ENCODE results near the gene SPATA32.

SPATA32 gene

DNA sequence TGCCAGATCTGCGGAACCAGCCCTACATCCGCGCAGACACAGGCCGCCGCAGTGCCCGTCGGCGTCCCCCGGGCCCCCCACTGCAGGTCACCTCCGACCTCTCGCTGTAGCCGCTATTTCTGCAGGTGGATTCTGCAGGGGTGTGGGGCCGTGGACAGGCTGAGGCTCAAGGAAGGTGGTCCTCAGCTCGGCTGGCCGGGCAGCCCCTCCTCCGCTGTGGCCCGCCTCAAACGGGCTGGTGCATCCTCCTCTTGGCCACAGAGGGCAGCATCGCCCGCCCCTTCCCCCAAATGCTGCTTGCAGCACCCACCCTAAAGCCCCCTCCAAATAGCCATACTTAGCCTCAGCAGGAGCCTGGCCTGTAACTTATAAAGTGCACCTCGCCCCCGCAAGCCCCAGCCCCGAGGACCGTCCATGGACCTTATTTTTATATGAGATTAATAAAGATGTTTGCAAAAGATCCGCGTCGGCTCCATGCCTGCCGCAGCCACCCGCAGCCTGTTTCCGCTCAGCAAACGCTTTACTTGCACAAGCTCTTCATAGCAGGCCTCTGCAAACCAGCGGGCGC lies 14.9 kb downstream of the SPATA32 start:
- H3K27ac ChIP-seq (ENCODE audit: extremely low read depth, low read depth, low read length) = peak overlapping the region; percentile 80
- peak overlapping the region; percentile 67 for H3K4me3 ChIP-seq (ENCODE audit: low read depth, low read length)
- peaks cover 0 to 11% of the 10 kb centered on the region in 2 experiments; a peak in 2 of 3 replicates for H3K36me3 ChIP-seq (ENCODE audit: control insufficient read depth in 2 of 2, insufficient read depth in 1 of 2, low read length in 2 of 2)
- ChIA-PET POLR2A (interaction anchor here (1.2 to 2.3 kb wide), 6 partner anchors 12 to 99 kb away, joined by 3 to 15 read pairs (median 4); partner anchors contain the start of genes HEXIM1 and HEXIM2), CTCF (interaction anchor here (0.6 to 5.6 kb wide), 18 partner anchors 9 to 329 kb away, joined by 3 to 37 read pairs (median 4); partner anchors contain the start of genes ACBD4, FMNL1 and MAP3K14)
- H3K9me3 ChIP-seq (ENCODE audit: control insufficient read depth, insufficient read depth, low read depth, low read length) = no peaks in the 10 kb centered on the region
- TF ChIP-seq ZNF514 (tag by site-specific recombination; IDR thresholded peaks at IDR 0.05) = no peak
- TF ChIP-seq, protein P1, sequence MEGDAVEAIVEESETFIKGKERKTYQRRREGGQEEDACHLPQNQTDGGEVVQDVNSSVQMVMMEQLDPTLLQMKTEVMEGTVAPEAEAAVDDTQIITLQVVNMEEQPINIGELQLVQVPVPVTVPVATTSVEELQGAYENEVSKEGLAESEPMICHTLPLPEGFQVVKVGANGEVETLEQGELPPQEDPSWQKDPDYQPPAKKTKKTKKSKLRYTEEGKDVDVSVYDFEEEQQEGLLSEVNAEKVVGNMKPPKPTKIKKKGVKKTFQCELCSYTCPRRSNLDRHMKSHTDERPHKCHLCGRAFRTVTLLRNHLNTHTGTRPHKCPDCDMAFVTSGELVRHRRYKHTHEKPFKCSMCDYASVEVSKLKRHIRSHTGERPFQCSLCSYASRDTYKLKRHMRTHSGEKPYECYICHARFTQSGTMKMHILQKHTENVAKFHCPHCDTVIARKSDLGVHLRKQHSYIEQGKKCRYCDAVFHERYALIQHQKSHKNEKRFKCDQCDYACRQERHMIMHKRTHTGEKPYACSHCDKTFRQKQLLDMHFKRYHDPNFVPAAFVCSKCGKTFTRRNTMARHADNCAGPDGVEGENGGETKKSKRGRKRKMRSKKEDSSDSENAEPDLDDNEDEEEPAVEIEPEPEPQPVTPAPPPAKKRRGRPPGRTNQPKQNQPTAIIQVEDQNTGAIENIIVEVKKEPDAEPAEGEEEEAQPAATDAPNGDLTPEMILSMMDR (tag by site-specific recombination; IDR thresholded peaks at IDR 0.05) = peak; percentile 51
- H3K4me1 ChIP-seq (ENCODE audit: control insufficient read depth, insufficient read depth, low read length) = peaks cover 2% of the 10 kb centered on the region

DNA sequence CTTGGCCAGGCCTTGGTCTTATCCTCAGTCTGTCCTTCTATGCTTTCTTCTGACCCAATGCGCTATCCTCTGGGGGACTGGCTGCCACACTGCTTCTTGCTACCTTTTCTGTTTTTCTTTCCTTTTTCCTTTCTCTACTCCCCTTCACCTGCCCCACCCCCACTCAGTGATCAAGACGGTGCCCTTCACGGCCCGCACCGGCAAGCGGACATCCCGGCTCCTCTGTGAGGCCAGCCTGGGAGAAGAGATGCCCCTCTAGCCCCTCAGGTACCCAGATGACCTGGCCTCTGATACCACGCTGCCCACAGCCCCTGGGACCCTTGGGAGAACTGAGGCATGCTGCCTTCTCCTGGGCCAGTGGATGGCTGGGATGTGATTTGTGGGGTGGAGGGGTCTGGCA lies 15.6 kb downstream of the SPATA32 start:
- H3K4me3 ChIP-seq (ENCODE audit: low read depth, low read length) = no peak overlapping the region
- H3K27ac ChIP-seq (ENCODE audit: extremely low read depth, low read depth, low read length) = no peak overlapping the region
- H3K9me3 ChIP-seq (ENCODE audit: control insufficient read depth, insufficient read depth, low read depth, low read length) = no peaks in the 10 kb centered on the region
- ChIA-PET CTCF (interaction anchor here (0.6 to 5.6 kb wide), 14 partner anchors 10 to 329 kb away, joined by 3 to 37 read pairs (median 4); partner anchors contain the start of genes ACBD4, FMNL1 and MAP3K14), POLR2A (interaction anchor here (1.2 kb wide), 2 partner anchors 12 to 98 kb away, joined by 3 to 5 read pairs; no protein-coding TSS in a partner anchor)
- peaks cover 0 to 11% of the 10 kb centered on the region in 2 experiments; a peak in 2 of 3 replicates for H3K36me3 ChIP-seq (ENCODE audit: control insufficient read depth in 2 of 2, insufficient read depth in 1 of 2, low read length in 2 of 2)
- H3K4me1 ChIP-seq (ENCODE audit: control insufficient read depth, insufficient read depth, low read length) = peaks cover 2% of the 10 kb centered on the region
- TF ChIP-seq ZNF596 (tag by site-specific recombination; IDR thresholded peaks at IDR 0.05) (0 out of 2 replicates have a peak, but pooled peaks have one; percentile 8), HOXD13 (CRISPR knock-in tag; IDR thresholded peaks at IDR 0.05; ENCODE audit: borderline replicate concordance) (no peak)

DNA sequence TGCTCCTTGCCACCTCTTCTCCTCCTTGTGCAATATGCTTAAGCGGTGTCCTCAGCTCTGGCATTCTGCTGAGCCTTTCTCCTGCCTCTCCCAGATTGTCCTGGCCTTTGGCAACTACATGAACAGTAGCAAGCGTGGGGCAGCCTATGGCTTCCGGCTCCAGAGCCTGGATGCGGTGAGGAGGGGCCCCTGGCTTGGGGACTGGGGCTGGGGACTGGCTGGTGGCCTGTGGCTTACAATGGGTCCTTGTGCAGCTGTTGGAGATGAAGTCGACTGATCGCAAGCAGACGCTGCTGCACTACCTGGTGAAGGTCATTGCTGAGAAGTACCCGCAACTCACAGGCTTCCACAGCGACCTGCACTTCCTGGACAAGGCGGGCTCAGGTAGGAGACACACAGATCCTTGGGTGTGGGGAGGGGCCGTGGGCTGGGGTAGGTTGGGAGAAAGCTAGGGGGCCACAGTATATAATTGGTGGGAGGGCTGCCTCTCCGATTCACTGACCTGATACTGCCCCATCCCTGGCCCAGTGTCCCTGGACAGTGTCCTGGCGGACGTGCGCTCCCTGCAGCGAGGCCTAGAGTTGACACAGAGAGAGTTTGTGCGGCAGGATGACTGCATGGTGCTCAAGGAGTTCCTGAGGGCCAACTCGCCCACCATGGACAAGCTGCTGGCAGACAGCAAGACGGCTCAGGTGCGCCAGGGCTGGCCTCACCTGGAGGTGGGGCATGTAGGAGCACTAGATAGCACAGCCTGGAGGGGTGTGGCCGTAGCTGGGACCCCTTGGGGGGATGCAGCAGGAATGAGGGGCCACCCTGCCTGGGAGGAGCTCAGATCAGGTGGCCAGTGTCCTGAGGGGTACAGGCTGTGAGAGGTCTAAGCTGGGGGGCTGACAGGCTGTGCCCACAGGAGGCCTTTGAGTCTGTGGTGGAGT lies 16.9 kb downstream of the SPATA32 start:
- CTCF ChIA-PET = interaction anchor here (0.7 to 5.6 kb wide), 6 partner anchors 9 to 140 kb away, joined by 3 to 37 read pairs (median 4); no protein-coding TSS in a partner anchor
- H3K27ac ChIP-seq (ENCODE audit: extremely low read depth, low read depth, low read length) = no peak overlapping the region
- no peak overlapping the region for H3K4me3 ChIP-seq (ENCODE audit: low read depth, low read length)
- H3K36me3 ChIP-seq (ENCODE audit: control insufficient read depth in 2 of 2, insufficient read depth in 1 of 2, low read length in 2 of 2) = peaks cover 0 to 8% of the 10 kb centered on the region in 2 experiments; a peak in 1 of 3 replicates
- POLR2A ChIA-PET = no interaction called here
- TF ChIP-seq RBAK (tag by site-specific recombination; IDR thresholded peaks at IDR 0.05) = no peak
- TF ChIP-seq, protein P2, sequence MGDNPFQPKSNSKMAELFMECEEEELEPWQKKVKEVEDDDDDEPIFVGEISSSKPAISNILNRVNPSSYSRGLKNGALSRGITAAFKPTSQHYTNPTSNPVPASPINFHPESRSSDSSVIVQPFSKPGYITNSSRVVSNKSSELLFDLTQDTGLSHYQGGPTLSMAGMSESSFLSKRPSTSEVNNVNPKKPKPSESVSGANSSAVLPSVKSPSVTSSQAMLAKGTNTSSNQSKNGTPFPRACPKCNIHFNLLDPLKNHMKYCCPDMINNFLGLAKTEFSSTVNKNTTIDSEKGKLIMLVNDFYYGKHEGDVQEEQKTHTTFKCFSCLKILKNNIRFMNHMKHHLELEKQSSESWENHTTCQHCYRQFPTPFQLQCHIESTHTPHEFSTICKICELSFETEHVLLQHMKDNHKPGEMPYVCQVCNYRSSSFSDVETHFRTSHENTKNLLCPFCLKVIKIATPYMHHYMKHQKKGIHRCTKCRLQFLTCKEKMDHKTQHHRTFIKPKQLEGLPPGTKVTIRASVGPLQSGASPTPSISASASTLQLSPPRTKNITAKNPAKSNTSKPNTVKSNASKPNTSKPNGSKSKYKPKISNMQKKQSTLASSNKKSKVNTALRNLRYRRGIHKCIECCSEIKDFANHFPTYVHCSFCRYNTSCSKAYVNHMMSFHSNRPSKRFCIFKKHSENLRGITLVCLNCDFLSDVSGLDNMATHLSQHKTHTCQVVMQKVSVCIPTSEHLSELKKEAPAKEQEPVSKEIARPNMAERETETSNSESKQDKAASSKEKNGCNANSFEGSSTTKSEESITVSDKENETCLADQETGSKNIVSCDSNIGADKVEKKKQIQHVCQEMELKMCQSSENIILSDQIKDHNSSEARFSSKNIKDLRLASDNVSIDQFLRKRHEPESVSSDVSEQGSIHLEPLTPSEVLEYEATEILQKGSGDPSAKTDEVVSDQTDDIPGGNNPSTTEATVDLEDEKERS (tag by site-specific recombination; IDR thresholded peaks at IDR 0.05) = no peak
- H3K9me3 ChIP-seq (ENCODE audit: control insufficient read depth, insufficient read depth, low read depth, low read length) = no peaks in the 10 kb centered on the region
- peaks cover 2% of the 10 kb centered on the region for H3K4me1 ChIP-seq (ENCODE audit: control insufficient read depth, insufficient read depth, low read length)

DNA sequence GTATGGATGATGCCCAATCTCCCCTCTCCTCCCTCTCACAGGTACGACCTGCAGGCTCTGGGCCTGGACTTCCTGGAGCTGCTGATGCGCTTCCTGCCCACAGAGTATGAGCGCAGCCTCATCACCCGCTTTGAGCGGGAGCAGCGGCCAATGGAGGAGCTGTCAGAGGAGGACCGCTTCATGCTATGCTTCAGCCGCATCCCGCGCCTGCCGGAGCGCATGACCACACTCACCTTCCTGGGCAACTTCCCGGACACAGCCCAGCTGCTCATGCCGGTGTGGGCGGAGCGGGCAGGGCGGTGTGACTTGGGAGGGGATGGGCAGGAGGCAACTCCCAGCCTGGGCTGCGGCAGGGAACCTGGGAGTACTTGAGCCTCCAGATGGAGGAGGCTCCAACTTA lies 18.1 kb downstream of the SPATA32 start:
- CTCF ChIA-PET = interaction anchor here (0.6 to 5.6 kb wide), 8 partner anchors 8 to 397 kb away, joined by 3 to 37 read pairs (median 4); no protein-coding TSS in a partner anchor
- peaks cover 2% of the 10 kb centered on the region for H3K4me1 ChIP-seq (ENCODE audit: control insufficient read depth, insufficient read depth, low read length)
- no peak overlapping the region for H3K27ac ChIP-seq (ENCODE audit: extremely low read depth, low read depth, low read length)
- no peaks in the 10 kb centered on the region for H3K9me3 ChIP-seq (ENCODE audit: control insufficient read depth, insufficient read depth, low read depth, low read length)
- H3K36me3 ChIP-seq (ENCODE audit: control insufficient read depth in 2 of 2, insufficient read depth in 1 of 2, low read length in 2 of 2) = peaks cover 0 to 8% of the 10 kb centered on the region in 2 experiments; a peak in 1 of 3 replicates
- H3K4me3 ChIP-seq (ENCODE audit: low read depth, low read length) = no peak overlapping the region
- POLR2A ChIA-PET = no interaction called here
- TF ChIP-seq EGR2 (tag by site-specific recombination; IDR thresholded peaks at IDR 0.05; ENCODE audit: low read depth) (peak; percentile 74), ZNF341 (tag by site-specific recombination; IDR thresholded peaks at IDR 0.05; ENCODE audit: low read depth) (no peak), ZFHX2 (tag by site-specific recombination; conservative IDR thresholded peaks at IDR 0.05) (peak; percentile 44)
- TF ChIP-seq, protein P1 (tag by site-specific recombination; IDR thresholded peaks at IDR 0.05) = no peak
- TF ChIP-seq, protein P3, sequence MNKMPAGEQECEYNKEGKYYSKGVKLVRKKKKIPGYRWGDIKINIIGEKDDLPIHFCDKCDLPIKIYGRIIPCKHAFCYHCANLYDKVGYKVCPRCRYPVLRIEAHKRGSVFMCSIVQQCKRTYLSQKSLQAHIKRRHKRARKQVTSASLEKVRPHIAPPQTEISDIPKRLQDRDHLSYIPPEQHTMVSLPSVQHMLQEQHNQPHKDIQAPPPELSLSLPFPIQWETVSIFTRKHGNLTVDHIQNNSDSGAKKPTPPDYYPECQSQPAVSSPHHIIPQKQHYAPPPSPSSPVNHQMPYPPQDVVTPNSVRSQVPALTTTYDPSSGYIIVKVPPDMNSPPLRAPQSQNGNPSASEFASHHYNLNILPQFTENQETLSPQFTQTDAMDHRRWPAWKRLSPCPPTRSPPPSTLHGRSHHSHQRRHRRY (tag by site-specific recombination; IDR thresholded peaks at IDR 0.05) = no peak
- TF ChIP-seq, protein P4, sequence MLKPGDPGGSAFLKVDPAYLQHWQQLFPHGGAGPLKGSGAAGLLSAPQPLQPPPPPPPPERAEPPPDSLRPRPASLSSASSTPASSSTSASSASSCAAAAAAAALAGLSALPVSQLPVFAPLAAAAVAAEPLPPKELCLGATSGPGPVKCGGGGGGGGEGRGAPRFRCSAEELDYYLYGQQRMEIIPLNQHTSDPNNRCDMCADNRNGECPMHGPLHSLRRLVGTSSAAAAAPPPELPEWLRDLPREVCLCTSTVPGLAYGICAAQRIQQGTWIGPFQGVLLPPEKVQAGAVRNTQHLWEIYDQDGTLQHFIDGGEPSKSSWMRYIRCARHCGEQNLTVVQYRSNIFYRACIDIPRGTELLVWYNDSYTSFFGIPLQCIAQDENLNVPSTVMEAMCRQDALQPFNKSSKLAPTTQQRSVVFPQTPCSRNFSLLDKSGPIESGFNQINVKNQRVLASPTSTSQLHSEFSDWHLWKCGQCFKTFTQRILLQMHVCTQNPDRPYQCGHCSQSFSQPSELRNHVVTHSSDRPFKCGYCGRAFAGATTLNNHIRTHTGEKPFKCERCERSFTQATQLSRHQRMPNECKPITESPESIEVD (tag by site-specific recombination; IDR thresholded peaks at IDR 0.05) = no peak

Measured in HEK293 (cell line).